IPS-18a (cell line): Measurements from ENCODE around the gene TRPV2.

Source experiments
- H3K27ac ChIP-seq: one replicate; pipeline ENCODE4 v1.5.1; 2013; ENCODE audit warnings: low read length
- H3K27me3 ChIP-seq: one replicate; pipeline ENCODE4 v1.6.1; 2013; ENCODE audit warnings: mild to moderate bottlenecking, low read length; ENCODE audit not compliant: control insufficient read depth, insufficient read depth
- H3K36me3 ChIP-seq: one replicate; pipeline ENCODE4 v1.6.1; 2013; ENCODE audit warnings: low read depth, low read length; ENCODE audit not compliant: control insufficient read depth
- H3K4me1 ChIP-seq: one replicate; pipeline ENCODE4 v1.6.1; 2013; ENCODE audit warnings: low read depth, low read length; ENCODE audit not compliant: control insufficient read depth
- H3K4me3 ChIP-seq: one replicate; pipeline ENCODE4 v1.5.1; 2013; ENCODE audit warnings: low read length
- H3K9ac ChIP-seq: one replicate; pipeline ENCODE4 v1.6.1; 2013; ENCODE audit warnings: mild to moderate bottlenecking, low read length, moderate library complexity
- H3K9me3 ChIP-seq: one replicate; pipeline ENCODE4 v1.6.1; 2013; ENCODE audit warnings: low read depth, low read length; ENCODE audit not compliant: control insufficient read depth

The TRPV2 gene

GRCh38 chr17:16463358-16464302 lies 48.3 kb downstream of the TRPV2 start:
- no peaks in the 10 kb centered on the region for H3K36me3 ChIP-seq
- peaks cover 13% of the 10 kb centered on the region for H3K4me1 ChIP-seq
- H3K9ac ChIP-seq = no peak overlapping the region
- no peaks in the 10 kb centered on the region for H3K27me3 ChIP-seq
- no peak overlapping the region for H3K27ac ChIP-seq
- H3K4me3 ChIP-seq = no peak overlapping the region
- H3K9me3 ChIP-seq = no peaks in the 10 kb centered on the region

GRCh38 chr17:16464303-16465051 lies 49.1 kb downstream of the TRPV2 start:
- no peak overlapping the region for H3K9ac ChIP-seq
- H3K4me1 ChIP-seq = peaks cover 10% of the 10 kb centered on the region
- no peak overlapping the region for H3K4me3 ChIP-seq
- H3K27me3 ChIP-seq = no peaks in the 10 kb centered on the region
- no peaks in the 10 kb centered on the region for H3K36me3 ChIP-seq
- no peaks in the 10 kb centered on the region for H3K9me3 ChIP-seq
- no peak overlapping the region for H3K27ac ChIP-seq

GRCh38 chr17:16465052-16465312 lies 49.6 kb downstream of the TRPV2 start:
- Histone ChIP-seq H3K9ac (no peak overlapping the region), H3K4me1 (peaks cover 5% of the 10 kb centered on the region), H3K27me3 (no peaks in the 10 kb centered on the region), H3K9me3 (no peaks in the 10 kb centered on the region), H3K4me3 (no peak overlapping the region), H3K36me3 (no peaks in the 10 kb centered on the region), H3K27ac (no peak overlapping the region)

- no peaks in the 10 kb centered on the region for H3K4me1 ChIP-seq
- H3K27me3 ChIP-seq = no peaks in the 10 kb centered on the region
- no peak overlapping the region for H3K27ac ChIP-seq
- no peak overlapping the region for H3K9ac ChIP-seq
- no peaks in the 10 kb centered on the region for H3K36me3 ChIP-seq
- no peaks in the 10 kb centered on the region for H3K9me3 ChIP-seq
- H3K4me3 ChIP-seq = no peak overlapping the region
These were observed 50.5 kb downstream of the TRPV2 start for GRCh38 chr17:16465861-16466338.

- H3K36me3 ChIP-seq = no peaks in the 10 kb centered on the region
- H3K9me3 ChIP-seq = no peaks in the 10 kb centered on the region
- no peak overlapping the region for H3K4me3 ChIP-seq
- no peak overlapping the region for H3K9ac ChIP-seq
- H3K4me1 ChIP-seq = no peaks in the 10 kb centered on the region
- no peaks in the 10 kb centered on the region for H3K27me3 ChIP-seq
- no peak overlapping the region for H3K27ac ChIP-seq
These were observed 51.0 kb downstream of the TRPV2 start for GRCh38 chr17:16466407-16466806.

- Histone ChIP-seq H3K9me3 (no peaks in the 10 kb centered on the region), H3K27ac (no peak overlapping the region), H3K36me3 (no peaks in the 10 kb centered on the region), H3K9ac (no peak overlapping the region), H3K4me3 (no peak overlapping the region), H3K27me3 (no peaks in the 10 kb centered on the region), H3K4me1 (no peaks in the 10 kb centered on the region)
These were observed 51.7 kb downstream of the TRPV2 start for GRCh38 chr17:16467044-16467443.

GRCh38 chr17:16467886-16468285 lies 52.5 kb downstream of the TRPV2 start:
- H3K4me3 ChIP-seq = no peak overlapping the region
- H3K27ac ChIP-seq = no peak overlapping the region
- H3K27me3 ChIP-seq = no peaks in the 10 kb centered on the region
- H3K9me3 ChIP-seq = no peaks in the 10 kb centered on the region
- H3K9ac ChIP-seq = no peak overlapping the region
- no peaks in the 10 kb centered on the region for H3K4me1 ChIP-seq
- no peaks in the 10 kb centered on the region for H3K36me3 ChIP-seq

- Histone ChIP-seq H3K4me1 (peaks cover 3% of the 10 kb centered on the region), H3K4me3 (no peak overlapping the region), H3K9ac (no peak overlapping the region), H3K27ac (no peak overlapping the region), H3K9me3 (no peaks in the 10 kb centered on the region), H3K36me3 (no peaks in the 10 kb centered on the region), H3K27me3 (no peaks in the 10 kb centered on the region)
These were observed 53.1 kb downstream of the TRPV2 start for GRCh38 chr17:16468428-16468992.

GRCh38 chr17:16470265-16470664 lies 54.9 kb downstream of the TRPV2 start:
- no peaks in the 10 kb centered on the region for H3K27me3 ChIP-seq
- no peak overlapping the region for H3K27ac ChIP-seq
- H3K4me3 ChIP-seq = no peak overlapping the region
- no peaks in the 10 kb centered on the region for H3K9me3 ChIP-seq
- H3K4me1 ChIP-seq = peaks cover 3% of the 10 kb centered on the region
- no peak overlapping the region for H3K9ac ChIP-seq
- no peaks in the 10 kb centered on the region for H3K36me3 ChIP-seq

GRCh38 chr17:16471295-16471694 lies 55.9 kb downstream of the TRPV2 start:
- Histone ChIP-seq H3K4me1 (peaks cover 3% of the 10 kb centered on the region), H3K36me3 (no peaks in the 10 kb centered on the region), H3K9me3 (no peaks in the 10 kb centered on the region), H3K4me3 (no peak overlapping the region), H3K27me3 (no peaks in the 10 kb centered on the region), H3K27ac (no peak overlapping the region), H3K9ac (no peak overlapping the region)

- no peaks in the 10 kb centered on the region for H3K36me3 ChIP-seq
- H3K27ac ChIP-seq = no peak overlapping the region
- H3K27me3 ChIP-seq = no peaks in the 10 kb centered on the region
- no peaks in the 10 kb centered on the region for H3K9me3 ChIP-seq
- H3K9ac ChIP-seq = no peak overlapping the region
- peaks cover 5% of the 10 kb centered on the region for H3K4me1 ChIP-seq
- no peak overlapping the region for H3K4me3 ChIP-seq
These were observed 57.2 kb downstream of the TRPV2 start for GRCh38 chr17:16472539-16472938.
